Fibroblast of lung (primary cell): ENCODE measurements around the gene HNMT. TPM values are rescaled to one million over a fixed set of nuclear protein-coding genes. Genes with fewer than 3 reads are reported as not detected.

Experiments used
- DNase-seq, 2 donors: peaks; one replicate each; pipeline versions ENCODE4 v3.0.0 to v3.0.0-alpha.2; 2010; ENCODE audit warnings: low read depth in 2 of 2
- H2AFZ ChIP-seq: 2 replicates; pipeline ENCODE4 v1.5.1; 2012; ENCODE audit warnings: low read length, control low read depth, inconsistent platforms
- H3K27ac ChIP-seq: 2 replicates; pipeline ENCODE4 v1.5.1; 2011; ENCODE audit warnings: low read length, control low read depth; ENCODE audit not compliant: insufficient read depth
- H3K27me3 ChIP-seq: 2 replicates; pipeline ENCODE4 v1.5.1; 2011; ENCODE audit warnings: mild to moderate bottlenecking, low read length; ENCODE audit not compliant: control insufficient read depth, insufficient read depth
- H3K36me3 ChIP-seq: 2 replicates; pipeline ENCODE4 v1.5.1; 2011; ENCODE audit warnings: low read length; ENCODE audit not compliant: control insufficient read depth, insufficient read depth
- H3K4me1 ChIP-seq: 2 replicates; pipeline ENCODE4 v1.5.1; 2011; ENCODE audit warnings: low read length; ENCODE audit not compliant: control insufficient read depth, insufficient read depth; ENCODE audit errors: extremely low read depth
- H3K4me2 ChIP-seq: 2 replicates; pipeline ENCODE4 v1.5.1; 2011; ENCODE audit warnings: low read length, control low read depth; ENCODE audit not compliant: insufficient read depth; ENCODE audit errors: extremely low read depth
- H3K4me3 ChIP-seq, 4 experiments: fragments of 200-600 bp in 1 of 4; sonication (generic) in 1 of 4; replicated peaks in 1 of 4; 2 replicates each; pipeline ENCODE4 v1.5.1; 2011 to 2016; ENCODE audit warnings: low read length in 4 of 4, low read depth in 3 of 4, mild to moderate bottlenecking in 3 of 4, control low read depth in 2 of 4, inconsistent platforms in 1 of 4, mixed read lengths in 1 of 4; ENCODE audit not compliant: insufficient read depth in 1 of 4; ENCODE audit errors: control extremely low read depth in 1 of 4
- H3K79me2 ChIP-seq: 2 replicates; pipeline ENCODE4 v1.5.1; 2012; ENCODE audit warnings: mild to moderate bottlenecking, low read length, inconsistent platforms; ENCODE audit not compliant: control insufficient read depth, insufficient read depth
- H3K9ac ChIP-seq: 2 replicates; pipeline ENCODE4 v1.5.1; 2011; ENCODE audit warnings: mild to moderate bottlenecking, low read length, control low read depth; ENCODE audit not compliant: insufficient read depth
- H3K9me3 ChIP-seq: 2 replicates; pipeline ENCODE4 v1.5.1; 2012; ENCODE audit warnings: low read depth, low read length; ENCODE audit not compliant: control insufficient read depth, insufficient read depth
- H4K20me1 ChIP-seq: 2 replicates; pipeline ENCODE4 v1.5.1; 2011; ENCODE audit warnings: low read length; ENCODE audit not compliant: control insufficient read depth, insufficient read depth; ENCODE audit errors: extremely low read depth
- CTCF ChIP-seq, 2 donors: IDR thresholded peaks in 1 of 2; conservative IDR thresholded peaks in 1 of 2; 1 replicate in 1 of 2; 2 replicates in 1 of 2; pipeline ENCODE4 v1.5.1; 2011 to 2012; ENCODE audit warnings: low read length in 2 of 2, control low read depth in 1 of 2, inconsistent platforms in 1 of 2, low read depth in 1 of 2, mild to moderate bottlenecking in 1 of 2
- EZH2 ChIP-seq: IDR thresholded peaks from 2 replicates; pipeline ENCODE4 v1.5.1; 2012; ENCODE audit warnings: low read length, control low read depth, mild to moderate bottlenecking; ENCODE audit errors: missing control alignments
- polyA plus RNA-seq, 2 donors: library from polyadenylated mRNA; depleted of rRNA in 1 of 2; stranded (reverse) in 1 of 2; unstranded in 1 of 2; fragments of >200 nt; gene quantifications; 2 replicates each; pipeline ENCODE4 v1.2.1, GENCODE V29; 2011 to 2012; ENCODE audit warnings: missing spikeins in 1 of 2
- total RNA-seq: library from RNA; depleted of rRNA; stranded (reverse); fragments of >200 nt; gene quantifications from 2 replicates; pipeline ENCODE4 v1.2.1, GENCODE V29; 2014

Gene HNMT
- total and polyA plus RNA-seq, 2 donors (not counting 1 experiment from before 2014, with no cell fraction given): 45.9 to 163 TPM

DNA sequence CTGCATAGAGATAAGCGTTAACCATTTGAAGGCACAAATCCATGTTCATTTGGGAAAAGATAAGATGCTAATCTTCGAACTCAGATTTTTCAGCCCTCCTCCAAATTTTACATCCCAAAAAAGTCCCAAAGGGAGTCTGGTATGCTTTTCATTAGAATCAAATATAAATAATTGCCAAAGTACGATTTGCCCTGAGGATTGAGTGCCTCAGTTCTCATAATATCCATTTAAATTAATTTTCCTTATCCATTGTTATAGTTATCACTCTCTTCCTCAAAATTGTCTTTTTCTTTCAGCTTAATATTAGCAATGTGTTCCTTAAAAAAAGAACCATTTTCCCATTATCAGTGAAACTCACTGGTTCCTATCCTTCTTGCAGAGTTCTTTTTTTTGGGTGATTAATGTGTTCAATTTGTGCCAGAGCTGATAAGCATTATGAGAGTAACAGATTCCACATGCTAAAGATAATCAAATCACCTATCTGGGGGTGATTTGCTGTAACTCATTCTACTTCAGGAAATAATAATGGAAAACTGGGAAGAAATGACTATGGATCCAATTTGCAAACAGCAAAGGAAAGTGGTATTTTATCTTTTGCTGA lies 686 bp downstream of the HNMT start:
- no peak for TF ChIP-seq EZH2
- no peak for TF ChIP-seq CTCF (conservative IDR thresholded peaks at IDR 0.05 in 1 of 2, IDR thresholded peaks at IDR 0.05 in 1 of 2; ENCODE audit: low read depth in 1 of 2, low read length in 2 of 2)

DNA sequence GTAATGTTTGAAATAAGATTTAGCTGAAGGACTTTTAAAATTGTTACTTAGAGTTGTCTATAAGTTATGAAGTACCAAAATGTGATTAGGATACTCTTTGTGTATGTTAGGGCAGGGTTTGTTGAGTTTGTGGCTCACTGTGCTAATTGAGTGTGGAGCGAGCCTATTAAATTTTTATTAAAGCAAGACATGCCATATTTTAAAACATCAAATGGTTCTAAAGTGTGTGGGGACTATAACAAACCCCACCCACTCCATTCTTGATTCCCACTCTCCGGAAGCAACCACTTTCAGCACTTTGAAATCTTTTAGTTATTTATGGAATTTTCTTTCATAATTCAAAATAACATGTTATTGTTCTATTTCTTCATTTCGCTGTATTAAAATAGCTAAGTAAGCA lies 1.8 kb downstream of the HNMT start:
- peaks cover 7% of the 10 kb centered on the region for H3K4me1 ChIP-seq
- TF ChIP-seq EZH2 (no peak), CTCF (conservative IDR thresholded peaks at IDR 0.05 in 1 of 2, IDR thresholded peaks at IDR 0.05 in 1 of 2; ENCODE audit: low read depth in 1 of 2, low read length in 2 of 2) (no peak)
- H2AFZ ChIP-seq: no peak overlapping the region
- no peaks in the 10 kb centered on the region for H3K27me3 ChIP-seq
- H3K79me2 ChIP-seq: no peaks in the 10 kb centered on the region
- H3K27ac ChIP-seq: no peak overlapping the region
- no peak overlapping the region for H3K9ac ChIP-seq
- no peaks in the 10 kb centered on the region for H3K36me3 ChIP-seq
- H3K4me3 ChIP-seq: peak overlapping the region; percentile 35 to 89 (median 74)
- DNase-seq: no peak
- peak overlapping the region; percentile 93 for H3K4me2 ChIP-seq
- no peaks in the 10 kb centered on the region for H4K20me1 ChIP-seq
- no peaks in the 10 kb centered on the region for H3K9me3 ChIP-seq

More for the DNA sequence above, 686 bp downstream of the HNMT start:
- Histone ChIP-seq H3K9me3 (no peaks in the 10 kb centered on the region), H3K27ac (peak overlapping the region; percentile 77), H3K79me2 (no peaks in the 10 kb centered on the region), H3K36me3 (no peaks in the 10 kb centered on the region), H2AFZ (peak overlapping the region; percentile 99), H3K4me2 (peak overlapping the region; percentile 93), H4K20me1 (no peaks in the 10 kb centered on the region), H3K4me3 (peak overlapping the region; percentile 71 to 89 (median 74)), H3K4me1 (peaks cover 6% of the 10 kb centered on the region), H3K9ac (peak overlapping the region; percentile 58), H3K27me3 (no peaks in the 10 kb centered on the region)
- DNase-seq: peak in 1 of 2 donors; percentile 63

GRCh38 chr2:137967042-137967441 lies 2.8 kb downstream of the HNMT start:
- no peaks in the 10 kb centered on the region for H3K9me3 ChIP-seq
- no peak overlapping the region for H3K4me2 ChIP-seq
- no peak overlapping the region for H2AFZ ChIP-seq
- H3K79me2 ChIP-seq: no peaks in the 10 kb centered on the region
- no peaks in the 10 kb centered on the region for H3K27me3 ChIP-seq
- no peak overlapping the region for H3K4me3 ChIP-seq
- no peak for DNase-seq
- no peak overlapping the region for H3K27ac ChIP-seq
- H3K36me3 ChIP-seq: no peaks in the 10 kb centered on the region
- peaks cover 7% of the 10 kb centered on the region for H3K4me1 ChIP-seq
- no peak overlapping the region for H3K9ac ChIP-seq
- H4K20me1 ChIP-seq: no peaks in the 10 kb centered on the region
- TF ChIP-seq CTCF (conservative IDR thresholded peaks at IDR 0.05 in 1 of 2, IDR thresholded peaks at IDR 0.05 in 1 of 2; ENCODE audit: low read depth in 1 of 2, low read length in 2 of 2) (no peak), EZH2 (no peak)
